K562 (cell line): ENCODE results near the gene LDLR. TPM values are rescaled to one million over a fixed set of nuclear protein-coding genes. Genes with fewer than 3 reads are reported as not detected.
A peak's percentile ranks its signal among the peaks of the same experiment; 100 is the strongest.
"Not testable (repeated sequence)": the region's sequence is repeated elsewhere in the genome, so short reads cannot be mapped to it uniquely, and the experiment has no call there.

ENCODE experiments used
- ATAC-seq: fragments of 200-7000 bp; cut with Tn5 transposase; 3 replicates; pipeline ENCODE4 v1.9.1; 2020; ENCODE audit warnings: moderate library complexity
- BruUV-seq: library from RNA; stranded (reverse); fragments of 400-500 nt; replicated peaks from 2 replicates; lab custom pipeline; 2021; lab: Mats Ljungman, UMichigan
- CTCF ChIA-PET: fragments of 300-600 bp; formaldehyde crosslinking; extraction: SDS; loops from one replicate; lab custom pipeline; 2021; ENCODE audit warnings: low intra/inter-chr PET ratio; lab: Yijun Ruan, JAX
- POLR2A ChIA-PET: fragments of 300-600, 350-650 bp; sonication (Branson Sonifier 250); formaldehyde crosslinking; extraction: SDS; loops from one replicate; lab custom pipeline; 2021; ENCODE audit warnings: antibody characterized with exemption, inconsistent platforms; lab: Yijun Ruan, JAX
- DNase-seq, 4 experiments: peaks; one replicate each; pipeline versions ENCODE4 v3.0.0 to v3.0.0-alpha.2; 2011 to 2018; ENCODE audit warnings: low spot score in 3 of 4, mixed read lengths in 3 of 4; ENCODE audit errors: extremely low read depth in 1 of 4
- FAIRE-seq: peaks from 2 replicates; lab custom pipeline; 2011; peaks lifted over from hg19 to GRCh38; lab: Jason Lieb, UNC
- H2AFZ ChIP-seq: 2 replicates; pipeline ENCODE4 v1.6.0; 2011; ENCODE audit warnings: low read depth, low read length, control low read depth, inconsistent platforms
- H3K27ac ChIP-seq: fragments of 200-600 bp; 3 replicates; pipeline ENCODE4 v1.8.0; 2011; ENCODE audit warnings: low read depth, mild to moderate bottlenecking, control low read depth, inconsistent platforms, low read length, moderate library complexity, mixed read lengths; ENCODE audit errors: extremely low read depth
- H3K27me3 ChIP-seq, 2 experiments: fragments of 300-600 bp in 1 of 2; 2 replicates in 1 of 2; 3 replicates in 1 of 2; pipeline versions ENCODE4 v1.6.0 to v1.8.0; 2011; ENCODE audit warnings: inconsistent platforms in 2 of 2, low read length in 2 of 2, mild to moderate bottlenecking in 1 of 2, mixed read lengths in 1 of 2, moderate library complexity in 1 of 2; ENCODE audit not compliant: control insufficient read depth in 2 of 2, insufficient read depth in 2 of 2
- H3K36me3 ChIP-seq: fragments of 300-600 bp; 3 replicates; pipeline ENCODE4 v1.8.0; 2011; ENCODE audit warnings: mild to moderate bottlenecking, low read length, inconsistent platforms; ENCODE audit not compliant: control insufficient read depth, insufficient read depth
- H3K4me1 ChIP-seq, 2 experiments: fragments of 200-600 bp in 1 of 2; replicated peaks in 1 of 2; 2 replicates in 1 of 2; 3 replicates in 1 of 2; pipeline versions ENCODE4 v1.5.1 to v1.8.0; 2011; ENCODE audit warnings: inconsistent platforms in 2 of 2, low read length in 2 of 2, mild to moderate bottlenecking in 1 of 2, mixed read lengths in 1 of 2, moderate library complexity in 1 of 2; ENCODE audit not compliant: control insufficient read depth in 2 of 2, insufficient read depth in 2 of 2
- H3K4me2 ChIP-seq: 2 replicates; pipeline ENCODE4 v1.6.1; 2011; ENCODE audit warnings: low read length, control low read depth, inconsistent platforms, mixed read lengths; ENCODE audit not compliant: insufficient read depth
- H3K4me3 ChIP-seq: fragments of 200-600 bp; sonication (generic), shearing (Covaris generic); 2 replicates; pipeline ENCODE4 v1.5.1; 2016; ENCODE audit warnings: control low read depth, inconsistent platforms
- H3K79me2 ChIP-seq: fragments of 200-600 bp; 3 replicates; pipeline ENCODE4 v1.8.0; 2011; ENCODE audit warnings: low read length, inconsistent platforms; ENCODE audit not compliant: control insufficient read depth, insufficient read depth
- H3K9ac ChIP-seq, 2 experiments: 2 replicates each; pipeline versions ENCODE4 v1.6.0 to v1.6.1; 2011; ENCODE audit warnings: low read depth in 2 of 2, low read length in 2 of 2, control low read depth in 1 of 2, inconsistent platforms in 1 of 2, mild to moderate bottlenecking in 1 of 2, mixed read lengths in 1 of 2; ENCODE audit not compliant: insufficient read depth in 1 of 2
- H3K9me1 ChIP-seq: one replicate; pipeline ENCODE4 v1.6.0; 2011; ENCODE audit warnings: inconsistent platforms, mild to moderate bottlenecking, low read length, moderate library complexity; ENCODE audit not compliant: control insufficient read depth, insufficient read depth
- H3K9me3 ChIP-seq: replicated peaks from 2 replicates; pipeline ENCODE4 v1.5.1; 2011; ENCODE audit warnings: low read depth, low read length, inconsistent platforms; ENCODE audit not compliant: control insufficient read depth, insufficient read depth
- H4K20me1 ChIP-seq: replicated peaks from 2 replicates; pipeline ENCODE4 v1.6.1; 2011; ENCODE audit warnings: low read length, inconsistent platforms, mixed read lengths; ENCODE audit not compliant: control insufficient read depth, insufficient read depth
- ADNP ChIP-seq: fragments of 200-800 bp; sonication (Bioruptor generic); IDR thresholded peaks from 2 replicates; pipeline ENCODE4 v1.6.1; 2016; ENCODE audit warnings: missing genetic modification characterization, missing compliant biosample characterization
- CCAR2 ChIP-seq: fragments of 200-400 bp; formaldehyde crosslinking; IDR thresholded peaks from 2 replicates; pipeline ENCODE4 v1.6.1; 2017; ENCODE audit warnings: mild to moderate bottlenecking, low read depth, low read length
- FIP1L1 ChIP-seq: fragments of 200-400 bp; formaldehyde crosslinking; IDR thresholded peaks from 2 replicates; pipeline ENCODE4 v1.6.1; 2018; ENCODE audit warnings: mild to moderate bottlenecking, low read depth, low read length; ENCODE audit not compliant: poor library complexity, severe bottlenecking
- GABPA ChIP-seq: fragments of 200-800 bp; sonication (Bioruptor generic); conservative IDR thresholded peaks from 2 replicates; pipeline ENCODE4 v1.6.1; 2016; ENCODE audit warnings: low read depth, missing genetic modification characterization, missing compliant biosample characterization
- GTF2A2 ChIP-seq: IDR thresholded peaks from 2 replicates; pipeline ENCODE4 v1.6.1; 2016; ENCODE audit warnings: mild to moderate bottlenecking, missing genetic modification characterization, missing compliant biosample characterization
- IFI16 ChIP-seq: fragments of 250-450 bp; sonication (Bioruptor Pico); IDR thresholded peaks from 2 replicates; pipeline ENCODE4 v2.1.2; 2022; ENCODE audit warnings: mild to moderate bottlenecking, inconsistent platforms
- MAFF ChIP-seq: IDR thresholded peaks from 2 replicates; pipeline ENCODE4 v1.6.1; 2012; ENCODE audit warnings: low read length, improper control_type of control experiment
- MITF ChIP-seq: IDR thresholded peaks from 2 replicates; pipeline ENCODE4 v1.6.1; 2014; ENCODE audit warnings: antibody characterized with exemption
- PML ChIP-seq: IDR thresholded peaks from 2 replicates; pipeline ENCODE4 v1.6.1; 2012; ENCODE audit warnings: low read length, inconsistent platforms
- POLR2AphosphoS5 ChIP-seq: IDR thresholded peaks from 2 replicates; pipeline ENCODE4 v1.6.1; 2011; ENCODE audit warnings: mild to moderate bottlenecking, low read depth, low read length, moderate library complexity; ENCODE audit not compliant: control insufficient read depth, insufficient read depth
- POLR2B ChIP-seq: fragments of 450-650 bp; IDR thresholded peaks from 2 replicates; pipeline ENCODE4 v1.6.1; 2018; ENCODE audit warnings: low read depth; ENCODE audit not compliant: partially characterized antibody
- POLR2G ChIP-seq: fragments of 200-400 bp; formaldehyde crosslinking; IDR thresholded peaks from 2 replicates; pipeline ENCODE4 v1.6.1; 2017; ENCODE audit warnings: low read depth, mild to moderate bottlenecking, antibody characterized with exemption, low read length, moderate library complexity
- SMARCB1 ChIP-seq: IDR thresholded peaks from 2 replicates; pipeline ENCODE4 v1.6.1; 2011; ENCODE audit warnings: improper control_type of control experiment, low read depth; ENCODE audit not compliant: insufficient read length
- SUPT5H ChIP-seq: fragments of 450-650 bp; IDR thresholded peaks from 2 replicates; pipeline ENCODE4 v1.6.1; 2016
- TAF7 ChIP-seq: fragments of 450-650 bp; IDR thresholded peaks from 2 replicates; pipeline ENCODE4 v1.6.1; 2016; ENCODE audit warnings: missing genetic modification characterization, missing compliant biosample characterization
- ZBED1 ChIP-seq: IDR thresholded peaks from 2 replicates; pipeline ENCODE4 v1.6.1; 2014
- WGBS: fragments of 100-300 bp; shearing (Covaris generic); methylation state at CpG from one replicate; pipeline ENCODE4 v1.1.6; 2016; ENCODE audit warnings: low coverage, mixed read lengths; ENCODE audit not compliant: insufficient coverage; ENCODE audit errors: missing lambda C conversion rate; 5-methylcytosine and 5-hydroxymethylcytosine counted together
- in situ Hi-C: fragments of 300-500 bp; cut with MboI; formaldehyde crosslinking; loops from 4 replicates; pipeline ENCODE4 v1.15.0; 2018; ENCODE audit warnings: inconsistent platforms, mixed read lengths
- intact Hi-C: fragments of 100-400 bp; cut with micrococcal nuclease; formaldehyde crosslinking; loops from 2 replicates; pipeline ENCODE4 v1.14.2; 2022
- polyA plus RNA-seq, 8 experiments: library from polyadenylated mRNA; depleted of rRNA in 4 of 8; stranded (reverse) in 5 of 8; unstranded in 3 of 8; fragments of >200 nt; fragmentation: Nextera tagmentation in 2 of 8; fragmentation: Illumina TruSeq in 1 of 8; extraction: Ambion mirVana in 2 of 8; extraction: Trizol in 1 of 8; gene quantifications; 2 replicates each; pipeline versions ENCODE4 v1.2.1 to v1.2.3, GENCODE V29; 2011 to 2014; ENCODE audit warnings: inconsistent platforms in 1 of 8, missing spikeins in 1 of 8
- total RNA-seq, 7 experiments: library from RNA; depleted of rRNA in 6 of 7; stranded (reverse); fragments of >200 nt in 6 of 7; fragmentation: Illumina TruSeq in 2 of 7; extraction: Trizol in 2 of 7; gene quantifications; 2 replicates each; pipeline versions ENCODE4 v1.2.1 to v1.2.3, GENCODE V29; 2011 to 2021; ENCODE audit warnings: low replicate concordance in 1 of 7

The LDLR gene
- total and polyA plus RNA-seq, 9 of the 15 experiments (the other 6 are each of a cell fraction or from before 2014, with no cell fraction given) = 19.9 to 114 (median 56.3) TPM

- CTCF ChIA-PET, H2AFZ ChIP-seq, H3K27ac ChIP-seq, H3K27me3 ChIP-seq, FAIRE-seq, H3K4me2 ChIP-seq, ATAC-seq, in situ Hi-C loops, intact Hi-C loops, H3K9ac ChIP-seq, DNase-seq, H3K9me3 ChIP-seq, H3K4me3 ChIP-seq: not testable (repeated sequence)
- POLR2A ChIA-PET = interaction anchor here (1.0 to 4.4 kb wide), 5 partner anchors 10 to 68 kb away, joined by 3 to 54 read pairs (median 4); partner anchors contain the start of gene LDLR
- peaks cover 10% of the 10 kb centered on the region for H3K9me1 ChIP-seq
- peaks cover 79% of the 10 kb centered on the region for H3K79me2 ChIP-seq
- H4K20me1 ChIP-seq = peaks cover 49% of the 10 kb centered on the region
- 74% methylated on average over 8 of the region's 10 CpGs for WGBS
- BruUV-seq = TSS peak; percentile 17
- peaks cover 0 to 12% of the 10 kb centered on the region in 2 experiments; a peak in 2 of 5 replicates for H3K4me1 ChIP-seq
- peak; percentile 16 for TF ChIP-seq SUPT5H
- TF ChIP-seq POLR2AphosphoS5 = peak; percentile 62; the same call in 1 of the 2 replicates
- peak; percentile 32; the same call in 1 of the 2 replicates for TF ChIP-seq ZBED1
- peak; percentile 54 for TF ChIP-seq ADNP (tag)
- H3K36me3 ChIP-seq = peaks cover 96% of the 10 kb centered on the region
Measured at GRCh38 chr19:11103667-11104066, 14.4 kb downstream of the LDLR start.

DNA sequence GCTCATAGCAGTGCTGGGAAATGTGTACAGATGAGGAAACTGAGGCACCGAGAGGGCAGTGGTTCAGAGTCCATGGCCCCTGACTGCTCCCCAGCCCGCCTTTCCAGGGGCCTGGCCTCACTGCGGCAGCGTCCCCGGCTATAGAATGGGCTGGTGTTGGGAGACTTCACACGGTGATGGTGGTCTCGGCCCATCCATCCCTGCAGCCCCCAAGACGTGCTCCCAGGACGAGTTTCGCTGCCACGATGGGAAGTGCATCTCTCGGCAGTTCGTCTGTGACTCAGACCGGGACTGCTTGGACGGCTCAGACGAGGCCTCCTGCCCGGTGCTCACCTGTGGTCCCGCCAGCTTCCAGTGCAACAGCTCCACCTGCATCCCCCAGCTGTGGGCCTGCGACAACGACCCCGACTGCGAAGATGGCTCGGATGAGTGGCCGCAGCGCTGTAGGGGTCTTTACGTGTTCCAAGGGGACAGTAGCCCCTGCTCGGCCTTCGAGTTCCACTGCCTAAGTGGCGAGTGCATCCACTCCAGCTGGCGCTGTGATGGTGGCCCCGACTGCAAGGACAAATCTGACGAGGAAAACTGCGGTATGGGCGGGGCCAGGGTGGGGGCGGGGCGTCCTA, 15.9 kb downstream of the LDLR start:
- intact Hi-C loops (no loop called here), in situ Hi-C loops (no loop called here)
- peak overlapping the region in 1 of 2 experiments; percentile 32; a peak in 1 of 4 replicates for H3K9ac ChIP-seq
- ATAC-seq = peak; percentile 48
- peaks cover 37% of the 10 kb centered on the region for H4K20me1 ChIP-seq
- H3K4me1 ChIP-seq = peaks cover 0 to 12% of the 10 kb centered on the region in 2 experiments; a peak in 2 of 5 replicates
- H3K27me3 ChIP-seq = no peaks in the 10 kb centered on the region
- H3K9me1 ChIP-seq = peaks cover 8% of the 10 kb centered on the region
- peaks cover 70% of the 10 kb centered on the region for H3K79me2 ChIP-seq
- CTCF ChIA-PET = no interaction called here
- FAIRE-seq = no peak
- peaks cover 95% of the 10 kb centered on the region for H3K36me3 ChIP-seq
- BruUV-seq = TSS peak; percentile 19
- no peak overlapping the region for H3K27ac ChIP-seq
- H3K9me3 ChIP-seq = no peaks in the 10 kb centered on the region
- DNase-seq = peak in 1 of 4 experiments; percentile 20
- 95% methylated on average over 31 of the region's 36 CpGs for WGBS
- POLR2A ChIA-PET = interaction anchor here (1.9 to 4.4 kb wide), 3 partner anchors 8 to 12 kb away, joined by 7 to 54 read pairs (median 8); no protein-coding TSS in a partner anchor
- H2AFZ ChIP-seq = no peak overlapping the region
- no peak overlapping the region for H3K4me2 ChIP-seq
- H3K4me3 ChIP-seq = no peak overlapping the region
- no peak for TF ChIP-seq MITF
- peak; percentile 13; the same call in 1 of the 2 replicates for TF ChIP-seq PML
- TF ChIP-seq CCAR2 = no peak
- TF ChIP-seq GABPA (tag) = no peak
- no peak for TF ChIP-seq IFI16 (CRISPR knock-in tag)
- peak; percentile 77 for TF ChIP-seq POLR2B
- no peak for TF ChIP-seq SMARCB1
- TF ChIP-seq TAF7 (tag) = no peak
- no peak for TF ChIP-seq GTF2A2 (tag)
- TF ChIP-seq MAFF = no peak
- TF ChIP-seq FIP1L1 = peak; percentile 21
- peak; percentile 89 for TF ChIP-seq POLR2G
